Stomach (tissue), 9 donors: ENCODE results near the gene SCYGR7. TPM values are rescaled to one million over a fixed set of nuclear protein-coding genes. Genes with fewer than 3 reads are reported as not detected.
A peak's percentile ranks its signal among the peaks of the same experiment; 100 is the strongest.

Experiments used
- DNase-seq, 2 donors: peaks; one replicate each; pipeline versions ENCODE4 v3.0.0 to v3.0.0-alpha.2; 2013 to 2019
- H3K27ac ChIP-seq, 5 donors: fragments of 200-600 bp in 4 of 5; sonication (generic) in 4 of 5; one replicate each; pipeline ENCODE4 v1.5.1; 2013 to 2019; ENCODE audit warnings: mild to moderate bottlenecking in 1 of 5, moderate library complexity in 1 of 5
- H3K27me3 ChIP-seq, 3 donors: fragments of 200-600 bp; sonication (generic); one replicate each; pipeline ENCODE4 v1.5.1; 2017 to 2019; ENCODE audit warnings: mixed run types in 1 of 3
- H3K36me3 ChIP-seq, 4 donors: fragments of 200-600 bp; sonication (generic); 1 replicate in 3 of 4; 2 replicates in 1 of 4; pipeline ENCODE4 v1.5.1; 2016 to 2019
- H3K4me1 ChIP-seq, 4 donors: fragments of 200-600 bp; sonication (generic); one replicate each; pipeline ENCODE4 v1.5.1; 2016 to 2019
- H3K4me3 ChIP-seq, 4 donors: fragments of 200-600 bp; sonication (generic) in 3 of 4; one replicate each; pipeline ENCODE4 v1.5.1; 2016 to 2019; ENCODE audit warnings: mild to moderate bottlenecking in 1 of 4
- H3K9me3 ChIP-seq, 4 donors: fragments of 200-600 bp; sonication (generic); one replicate each; pipeline ENCODE4 v1.5.1; 2016 to 2019
- EP300 ChIP-seq: sonication (generic); formaldehyde crosslinking; IDR thresholded peaks from one replicate; pipeline ENCODE4 v1.6.1; 2017; ENCODE audit warnings: antibody characterized with exemption
- POLR2A ChIP-seq, 4 donors: fragments of 450-650 bp; IDR thresholded peaks; one replicate each; pipeline ENCODE4 v1.6.1; 2016; ENCODE audit warnings: antibody characterized with exemption in 4 of 4, control low read depth in 2 of 4, mild to moderate bottlenecking in 1 of 4, moderate library complexity in 1 of 4
- POLR2AphosphoS5 ChIP-seq, 3 donors: sonication (generic); formaldehyde crosslinking; IDR thresholded peaks; one replicate each; pipeline ENCODE4 v1.6.1; 2016; ENCODE audit warnings: antibody characterized with exemption in 3 of 3
- WGBS, 5 donors: extraction: QIAGEN DNeasy Blood & Tissue Kit in 3 of 5; methylation state at CpG; one replicate each; pipeline versions ENCODE4 v1.1.5 to v1.1.7; 2013 to 2018; 5-methylcytosine and 5-hydroxymethylcytosine counted together
- intact Hi-C: fragments of 100-400 bp; cut with DNase I; formaldehyde crosslinking; loops from one replicate; pipeline ENCODE4 v1.15.1; 2023; ENCODE audit warnings: low total_unique reads
- polyA plus RNA-seq, 3 donors: library from polyadenylated mRNA; stranded (reverse); fragments of 200-250 nt; gene quantifications; one replicate each; pipeline ENCODE4 v1.2.3, GENCODE V29; 2013
- total RNA-seq, 5 donors: library from RNA; depleted of rRNA; stranded (reverse); fragments of >200 nt; gene quantifications; one replicate each; pipeline versions ENCODE4 v1.1.0 to v1.2.3, GENCODE V29; 2014 to 2016
- TF ChIP-seq, protein P1 (sequence below), 7 experiments: fragments of 450-650 bp in 4 of 7; fragments of 200-600 bp in 3 of 7; sonication (generic) in 3 of 7; IDR thresholded peaks; one replicate each; pipeline ENCODE4 v1.5.1; 2016 to 2019; ENCODE audit warnings: antibody characterized with exemption in 7 of 7, control low read depth in 2 of 7, mild to moderate bottlenecking in 1 of 7
- donor health status: healthy with polysubstance abuse.
- donor health status: Bipolar disorder and iron deficiency.
- donor health status: healthy.

Gene SCYGR7
- total and polyA plus RNA-seq, 8 donors: not detected

DNA sequence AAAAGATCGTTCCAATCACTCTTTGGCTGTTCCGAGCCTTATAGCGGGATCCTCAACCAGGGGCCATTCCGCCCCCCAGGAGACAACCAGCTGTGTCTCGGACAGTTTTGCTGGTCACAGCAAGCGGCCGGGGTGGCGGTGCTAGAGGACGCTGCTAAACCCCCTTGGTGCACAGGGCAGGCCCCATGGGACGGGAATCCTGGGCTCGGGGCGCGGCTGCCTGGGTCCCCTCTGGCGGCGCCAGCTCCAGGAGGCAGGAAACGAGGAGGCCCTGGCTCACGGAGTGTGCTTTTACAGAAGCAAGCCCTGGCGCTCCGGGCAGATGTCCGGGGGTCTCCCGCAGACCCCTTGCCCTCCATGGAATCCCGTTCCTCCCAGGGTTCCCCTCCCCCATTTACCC lies 39.7 kb downstream of the SCYGR7 start:
- intact Hi-C loops: loop anchor here (5.0 to 10.0 kb wide), 2 partner anchors 106 to 363 kb away; no protein-coding TSS in a partner anchor
- DNase-seq: no peak
- WGBS, 5 donors: 84 to 97% (median 94%) methylated on average over 7 to 22 of the region's 22 CpGs

DNA sequence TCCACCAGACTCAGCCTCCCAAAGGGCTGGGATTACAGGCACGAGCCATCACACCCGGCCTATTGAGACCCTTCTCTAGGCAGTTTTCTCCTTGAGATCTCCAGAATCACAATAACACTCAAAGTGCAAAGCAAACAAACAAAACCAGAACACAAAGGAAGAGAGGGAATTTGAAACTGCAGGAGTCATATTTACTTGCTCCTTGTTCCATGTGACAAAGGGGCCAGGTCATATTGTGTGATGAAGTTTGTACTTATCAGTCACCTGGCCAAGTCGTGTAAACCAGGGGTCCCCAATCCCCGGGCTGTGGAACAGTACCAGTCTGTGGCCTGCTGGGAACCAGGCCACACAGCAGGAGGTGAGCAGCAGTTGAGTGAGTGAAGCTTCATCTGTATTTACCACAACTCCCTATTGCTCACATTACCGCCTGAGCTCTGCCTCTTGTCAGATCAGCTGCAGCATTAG lies 44.1 kb downstream of the SCYGR7 start:
- no peaks in the 10 kb centered on the region for H3K27me3 ChIP-seq
- no peak overlapping the region for H3K4me3 ChIP-seq
- 49 to 67% (median 54%) methylated on average over 5 of the region's 5 CpGs for WGBS, 5 donors
- no peaks in the 10 kb centered on the region for H3K4me1 ChIP-seq
- no peak overlapping the region for H3K27ac ChIP-seq
- no peaks in the 10 kb centered on the region for H3K9me3 ChIP-seq
- no peak for DNase-seq
- intact Hi-C loops: no loop called here
- TF ChIP-seq, protein P1, sequence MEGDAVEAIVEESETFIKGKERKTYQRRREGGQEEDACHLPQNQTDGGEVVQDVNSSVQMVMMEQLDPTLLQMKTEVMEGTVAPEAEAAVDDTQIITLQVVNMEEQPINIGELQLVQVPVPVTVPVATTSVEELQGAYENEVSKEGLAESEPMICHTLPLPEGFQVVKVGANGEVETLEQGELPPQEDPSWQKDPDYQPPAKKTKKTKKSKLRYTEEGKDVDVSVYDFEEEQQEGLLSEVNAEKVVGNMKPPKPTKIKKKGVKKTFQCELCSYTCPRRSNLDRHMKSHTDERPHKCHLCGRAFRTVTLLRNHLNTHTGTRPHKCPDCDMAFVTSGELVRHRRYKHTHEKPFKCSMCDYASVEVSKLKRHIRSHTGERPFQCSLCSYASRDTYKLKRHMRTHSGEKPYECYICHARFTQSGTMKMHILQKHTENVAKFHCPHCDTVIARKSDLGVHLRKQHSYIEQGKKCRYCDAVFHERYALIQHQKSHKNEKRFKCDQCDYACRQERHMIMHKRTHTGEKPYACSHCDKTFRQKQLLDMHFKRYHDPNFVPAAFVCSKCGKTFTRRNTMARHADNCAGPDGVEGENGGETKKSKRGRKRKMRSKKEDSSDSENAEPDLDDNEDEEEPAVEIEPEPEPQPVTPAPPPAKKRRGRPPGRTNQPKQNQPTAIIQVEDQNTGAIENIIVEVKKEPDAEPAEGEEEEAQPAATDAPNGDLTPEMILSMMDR (IDR thresholded peaks at IDR 0.05): no peak
- TF ChIP-seq EP300 (no peak), POLR2AphosphoS5 (IDR thresholded peaks at IDR 0.05) (no peak), POLR2A (IDR thresholded peaks at IDR 0.05) (no peak)
- H3K36me3 ChIP-seq: no peaks in the 10 kb centered on the region

More for the DNA sequence above, 39.7 kb downstream of the SCYGR7 start:
- H3K4me3 ChIP-seq: no peak overlapping the region
- H3K9me3 ChIP-seq: no peaks in the 10 kb centered on the region
- no peaks in the 10 kb centered on the region for H3K36me3 ChIP-seq
- H3K4me1 ChIP-seq: peaks cover 0 to 9% (median 2%) of the 10 kb centered on the region in 4 donors
- no peak overlapping the region for H3K27ac ChIP-seq
- TF ChIP-seq POLR2AphosphoS5 (IDR thresholded peaks at IDR 0.05) (no peak), POLR2A (IDR thresholded peaks at IDR 0.05) (no peak), EP300 (no peak)
- TF ChIP-seq, protein P1 (IDR thresholded peaks at IDR 0.05): no peak
- no peaks in the 10 kb centered on the region for H3K27me3 ChIP-seq

DNA sequence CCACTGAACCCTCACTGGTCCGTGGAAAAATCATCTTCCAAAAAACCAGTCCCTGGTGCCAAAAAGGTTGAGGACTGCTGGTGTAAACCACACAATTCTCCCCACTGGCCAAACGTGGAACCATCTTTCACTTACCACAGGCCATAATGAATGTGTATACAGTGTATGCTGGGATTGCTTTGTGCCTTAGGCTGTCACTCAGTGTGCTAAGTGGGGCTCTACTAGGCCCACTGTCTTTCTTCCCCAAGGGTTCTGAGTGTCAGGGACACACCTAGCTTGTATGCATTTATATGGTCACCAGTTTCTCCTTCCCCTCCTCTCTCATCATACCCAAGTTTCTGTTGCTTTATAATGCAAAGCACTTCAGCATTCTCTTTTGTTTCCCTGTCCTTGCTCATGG lies 44.8 kb downstream of the SCYGR7 start:
- WGBS, 5 donors: 48 to 63% (median 57%) methylated on average over 2 of the region's 2 CpGs
- intact Hi-C loops: no loop called here
- no peaks in the 10 kb centered on the region for H3K9me3 ChIP-seq
- no peak overlapping the region for H3K27ac ChIP-seq
- H3K36me3 ChIP-seq: no peaks in the 10 kb centered on the region
- H3K4me1 ChIP-seq: no peaks in the 10 kb centered on the region
- TF ChIP-seq, protein P1 (IDR thresholded peaks at IDR 0.05): no peak
- no peak for TF ChIP-seq POLR2AphosphoS5 (IDR thresholded peaks at IDR 0.05)
- TF ChIP-seq EP300: no peak
- no peak for TF ChIP-seq POLR2A (IDR thresholded peaks at IDR 0.05)
- no peaks in the 10 kb centered on the region for H3K27me3 ChIP-seq
- DNase-seq: no peak
- no peak overlapping the region for H3K4me3 ChIP-seq

DNA sequence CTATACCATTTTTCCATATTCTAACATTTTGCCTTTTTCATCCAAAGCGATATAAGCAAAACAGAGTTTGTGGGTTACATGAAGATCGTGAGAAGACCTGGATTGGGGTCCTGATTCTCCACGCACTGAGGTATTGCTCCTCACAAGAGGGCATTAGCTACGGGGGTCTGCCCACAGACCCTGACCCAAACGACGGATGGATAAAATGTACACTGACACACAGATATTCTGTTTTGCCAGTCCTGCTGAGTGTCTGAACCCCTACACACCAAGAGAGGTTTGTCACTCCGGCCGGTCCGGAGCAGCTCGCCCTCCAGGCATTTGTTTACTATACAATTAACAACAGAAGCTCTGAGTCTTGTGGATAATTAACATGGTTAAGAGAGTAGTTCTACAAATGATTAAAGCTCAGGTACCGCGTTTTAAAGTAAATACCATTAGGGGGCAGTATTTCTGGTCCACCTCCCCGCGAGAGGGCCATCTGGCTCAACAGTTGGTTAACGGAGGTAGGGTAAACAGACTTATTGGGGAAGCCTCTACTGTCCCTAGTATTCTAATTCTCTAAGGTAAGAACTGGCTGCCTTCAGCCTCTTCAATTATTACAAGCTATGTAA lies 46.0 kb downstream of the SCYGR7 start:
- 49 to 63% (median 56%) methylated on average over 15 of the region's 15 CpGs for WGBS, 5 donors
- H3K36me3 ChIP-seq: no peaks in the 10 kb centered on the region
- peak in 1 of 2 donors; percentile 32 for DNase-seq
- H3K27me3 ChIP-seq: no peaks in the 10 kb centered on the region
- intact Hi-C loops: no loop called here
- H3K4me1 ChIP-seq: no peaks in the 10 kb centered on the region
- no peaks in the 10 kb centered on the region for H3K9me3 ChIP-seq
- no peak overlapping the region for H3K4me3 ChIP-seq
- TF ChIP-seq EP300: no peak
- TF ChIP-seq, protein P1 (IDR thresholded peaks at IDR 0.05): peak in 1 of 7 experiments; percentile 27
- no peak overlapping the region for H3K27ac ChIP-seq
